Upper lobe of right lung (tissue), 1 donor: Measurements from ENCODE around the gene LRRC18. TPM values are rescaled to one million over a fixed set of nuclear protein-coding genes. Genes with fewer than 3 reads are reported as not detected.

Experiments
- ATAC-seq: fragments of 200-7000 bp; cut with Tn5 transposase; one replicate; pipeline ENCODE4 v1.9.1; 2020; ENCODE audit warnings: mild to moderate bottlenecking, moderate library complexity
- DNase-seq: peaks from one replicate; pipeline ENCODE4 v3.0.0-alpha.2; 2020
- H3K27ac ChIP-seq: fragments of 200-600 bp; one replicate; pipeline ENCODE4 v1.8.0; 2022
- H3K27me3 ChIP-seq: fragments of 200-600 bp; one replicate; pipeline ENCODE4 v1.8.0; 2022; ENCODE audit warnings: mild to moderate bottlenecking
- H3K36me3 ChIP-seq: fragments of 200-600 bp; one replicate; pipeline ENCODE4 v1.8.0; 2022
- H3K4me1 ChIP-seq: fragments of 200-600 bp; one replicate; pipeline ENCODE4 v1.8.0; 2022
- H3K4me3 ChIP-seq: fragments of 200-600 bp; one replicate; pipeline ENCODE4 v1.8.0; 2022; ENCODE audit warnings: mild to moderate bottlenecking
- H3K9me3 ChIP-seq: fragments of 200-600 bp; one replicate; pipeline ENCODE4 v1.8.0; 2022
- intact Hi-C: fragments of 100-400 bp; cut with DNase I; formaldehyde crosslinking; loops from one replicate; pipeline ENCODE4 v1.11.0; 2022
- total RNA-seq: library from RNA; stranded (reverse); fragmentation: NEBNext Ultra II Directional; extraction: Animal tissue kit (Norgen Biotek cat#: 25700); gene quantifications from one replicate; pipeline ENCODE4 v1.2.1, GENCODE V29; 2021
- TF ChIP-seq, protein P1 (sequence below): fragments of 200-600 bp; IDR thresholded peaks from one replicate; pipeline ENCODE4 v1.8.0; 2022; ENCODE audit warnings: antibody characterized with exemption
- donor health status: DM: no; HTN: yes; CAD: no; lungs with severe emphysema.

Gene LRRC18
- total RNA-seq, 1 donor from 2014 or later = 0.96 TPM

DNA sequence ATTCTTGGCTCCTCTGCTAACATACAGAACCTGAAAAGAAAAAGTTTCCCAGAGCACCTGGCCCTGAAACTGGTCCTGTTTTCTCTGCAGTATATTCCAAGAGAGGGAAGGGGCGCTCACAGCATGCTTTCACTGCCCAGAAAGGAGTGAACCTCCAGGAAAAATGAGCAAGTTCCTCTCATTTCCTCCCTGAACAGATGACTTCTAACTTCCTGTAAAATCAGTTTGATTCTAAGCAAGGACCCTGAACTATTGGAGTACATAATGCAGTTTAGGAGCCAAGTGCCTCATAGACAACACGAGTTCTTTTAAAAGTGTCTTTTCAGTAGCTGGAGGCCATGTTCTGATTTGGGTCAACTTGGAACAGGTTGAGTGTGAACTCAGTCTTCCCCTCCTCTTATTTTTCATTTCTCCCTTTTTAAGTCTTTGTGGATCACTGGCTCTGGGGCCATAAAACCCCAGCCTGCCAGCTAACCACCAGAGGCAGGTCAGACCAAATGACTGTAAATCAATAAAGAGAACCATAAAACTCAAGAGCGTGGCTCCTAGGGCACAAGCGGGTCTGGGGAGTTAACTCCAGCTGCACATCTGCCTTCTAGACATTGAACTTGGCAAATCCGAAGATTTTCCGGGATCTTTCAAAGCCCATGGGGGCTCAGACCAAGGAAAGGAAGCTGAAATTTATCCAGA is 5.9 kb upstream of the LRRC18 start:
- TF ChIP-seq, protein P1, sequence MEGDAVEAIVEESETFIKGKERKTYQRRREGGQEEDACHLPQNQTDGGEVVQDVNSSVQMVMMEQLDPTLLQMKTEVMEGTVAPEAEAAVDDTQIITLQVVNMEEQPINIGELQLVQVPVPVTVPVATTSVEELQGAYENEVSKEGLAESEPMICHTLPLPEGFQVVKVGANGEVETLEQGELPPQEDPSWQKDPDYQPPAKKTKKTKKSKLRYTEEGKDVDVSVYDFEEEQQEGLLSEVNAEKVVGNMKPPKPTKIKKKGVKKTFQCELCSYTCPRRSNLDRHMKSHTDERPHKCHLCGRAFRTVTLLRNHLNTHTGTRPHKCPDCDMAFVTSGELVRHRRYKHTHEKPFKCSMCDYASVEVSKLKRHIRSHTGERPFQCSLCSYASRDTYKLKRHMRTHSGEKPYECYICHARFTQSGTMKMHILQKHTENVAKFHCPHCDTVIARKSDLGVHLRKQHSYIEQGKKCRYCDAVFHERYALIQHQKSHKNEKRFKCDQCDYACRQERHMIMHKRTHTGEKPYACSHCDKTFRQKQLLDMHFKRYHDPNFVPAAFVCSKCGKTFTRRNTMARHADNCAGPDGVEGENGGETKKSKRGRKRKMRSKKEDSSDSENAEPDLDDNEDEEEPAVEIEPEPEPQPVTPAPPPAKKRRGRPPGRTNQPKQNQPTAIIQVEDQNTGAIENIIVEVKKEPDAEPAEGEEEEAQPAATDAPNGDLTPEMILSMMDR = no peak
- intact Hi-C loops = no loop called here
- no peaks in the 10 kb centered on the region for H3K27me3 ChIP-seq
- H3K4me3 ChIP-seq = no peak overlapping the region
- H3K4me1 ChIP-seq = no peaks in the 10 kb centered on the region
- no peak overlapping the region for H3K27ac ChIP-seq
- no peaks in the 10 kb centered on the region for H3K9me3 ChIP-seq
- DNase-seq = no peak
- ATAC-seq = no peak
- H3K36me3 ChIP-seq = no peaks in the 10 kb centered on the region

DNA sequence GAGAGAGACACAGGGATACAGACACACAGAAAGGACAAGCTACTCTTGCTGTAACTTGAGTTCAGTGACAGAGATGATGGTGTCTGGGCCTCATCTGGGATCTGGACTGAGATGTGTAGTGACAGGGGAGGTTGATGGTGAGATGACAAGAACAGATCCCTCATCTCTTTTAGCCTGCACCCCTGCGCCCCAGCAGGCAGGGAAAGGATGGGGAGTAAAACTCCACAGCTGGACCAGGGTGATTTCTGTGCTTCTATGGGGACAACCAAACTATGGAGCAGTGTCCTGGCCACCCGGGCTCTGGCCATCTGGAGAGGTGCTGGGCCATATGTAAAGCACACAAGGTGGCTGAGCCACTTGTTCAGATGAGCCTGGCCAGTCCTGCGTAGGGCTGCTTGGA is 4.5 kb upstream of the LRRC18 start:
- H3K27me3 ChIP-seq = no peaks in the 10 kb centered on the region
- TF ChIP-seq, protein P1 = no peak
- intact Hi-C loops = no loop called here
- H3K27ac ChIP-seq = no peak overlapping the region
- DNase-seq (no peak), ATAC-seq (no peak)
- no peaks in the 10 kb centered on the region for H3K9me3 ChIP-seq
- no peaks in the 10 kb centered on the region for H3K4me1 ChIP-seq
- H3K36me3 ChIP-seq = no peaks in the 10 kb centered on the region
- no peak overlapping the region for H3K4me3 ChIP-seq

DNA sequence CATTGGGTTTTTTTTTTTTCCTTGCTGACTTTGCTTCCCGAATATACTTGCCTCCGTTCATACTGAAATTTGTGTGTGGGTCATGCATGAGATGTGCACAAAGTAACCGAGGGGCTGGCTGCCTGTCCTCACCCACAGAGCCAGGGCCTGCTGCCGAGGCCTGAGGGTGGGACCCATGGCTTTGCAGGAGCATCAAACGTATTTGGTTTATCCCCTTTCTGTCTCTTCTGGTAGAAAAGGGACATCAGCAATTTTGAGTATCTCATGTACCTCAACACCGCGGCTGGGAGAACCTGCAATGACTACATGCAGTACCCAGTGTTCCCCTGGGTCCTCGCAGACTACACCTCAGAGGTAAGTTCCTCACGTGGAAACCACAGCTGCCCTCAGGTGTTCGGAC is 3.5 kb upstream of the LRRC18 start:
- Histone ChIP-seq H3K4me1 (no peaks in the 10 kb centered on the region), H3K9me3 (no peaks in the 10 kb centered on the region), H3K27me3 (no peaks in the 10 kb centered on the region), H3K4me3 (no peak overlapping the region), H3K36me3 (no peaks in the 10 kb centered on the region), H3K27ac (no peak overlapping the region)
- TF ChIP-seq, protein P1 = no peak
- DNase-seq (no peak), ATAC-seq (no peak)
- intact Hi-C loops = no loop called here

DNA sequence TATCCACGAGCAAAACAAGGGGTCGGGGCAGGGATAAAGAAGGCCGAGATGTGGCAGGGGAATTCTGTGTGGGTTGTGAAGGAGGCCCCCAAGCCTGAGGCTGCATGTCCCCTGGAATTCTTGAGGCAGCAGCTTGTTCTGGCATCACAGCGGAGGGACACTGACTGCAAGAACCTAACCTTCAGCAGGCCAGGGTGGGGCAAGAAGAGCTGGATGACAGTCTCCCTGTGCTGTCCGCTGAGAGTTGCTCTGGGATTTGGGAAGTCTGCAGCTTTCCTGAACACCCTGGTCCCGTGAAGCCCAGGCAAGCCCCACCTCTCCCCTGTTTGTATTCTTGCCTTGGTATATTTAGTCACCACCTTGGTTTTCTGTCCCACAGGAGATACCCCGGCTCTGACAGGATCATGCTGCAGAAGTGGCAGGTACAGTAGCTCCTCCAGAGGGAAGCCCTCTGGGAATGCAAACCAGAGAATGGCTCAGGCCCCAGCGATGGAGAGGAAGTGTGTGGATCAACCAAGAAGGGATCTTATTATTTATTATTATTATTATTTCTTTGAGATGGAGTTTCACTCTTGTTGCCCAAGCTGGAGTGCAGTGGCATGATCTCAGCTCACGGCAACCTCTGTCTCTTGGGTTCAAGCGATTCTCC is 1.9 kb upstream of the LRRC18 start:
- DNase-seq (no peak), ATAC-seq (no peak)
- Histone ChIP-seq H3K4me3 (no peak overlapping the region), H3K27ac (no peak overlapping the region), H3K36me3 (no peaks in the 10 kb centered on the region), H3K4me1 (no peaks in the 10 kb centered on the region), H3K9me3 (no peaks in the 10 kb centered on the region), H3K27me3 (no peaks in the 10 kb centered on the region)
- TF ChIP-seq, protein P1 = no peak
- intact Hi-C loops = no loop called here

DNA sequence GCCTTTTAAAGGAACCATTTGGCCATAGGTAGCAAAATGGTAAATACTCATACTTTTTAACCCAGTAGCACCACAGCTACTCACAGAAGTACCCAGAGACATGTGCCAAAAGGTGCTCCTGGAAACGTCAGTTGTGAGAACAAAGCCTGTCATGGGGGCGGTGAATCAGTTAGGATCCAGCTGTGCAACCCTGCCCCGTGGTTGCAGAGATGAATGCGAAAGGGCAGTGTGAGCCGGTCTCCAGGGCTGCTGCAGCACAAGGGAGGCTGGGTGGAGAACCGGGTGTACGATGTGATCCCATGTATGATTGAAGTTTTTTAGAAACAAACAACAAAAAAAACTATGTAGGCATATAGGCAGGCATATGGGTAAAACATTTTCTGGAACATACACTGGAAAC is 1.3 kb upstream of the LRRC18 start:
- intact Hi-C loops = no loop called here
- H3K4me1 ChIP-seq = no peaks in the 10 kb centered on the region
- no peaks in the 10 kb centered on the region for H3K27me3 ChIP-seq
- no peak overlapping the region for H3K27ac ChIP-seq
- H3K4me3 ChIP-seq = no peak overlapping the region
- ATAC-seq (no peak), DNase-seq (no peak)
- H3K36me3 ChIP-seq = no peaks in the 10 kb centered on the region
- TF ChIP-seq, protein P1 = no peak
- no peaks in the 10 kb centered on the region for H3K9me3 ChIP-seq
